Stimulated activated naive CD4-positive, alpha-beta T cell (primary cell): ENCODE data around the gene CADPS.

ENCODE experiments used
- DNase-seq, 6 experiments: peaks; one replicate each; lab custom pipeline; 2025; lab: John Stamatoyannopoulos, UW

The CADPS gene

DNA sequence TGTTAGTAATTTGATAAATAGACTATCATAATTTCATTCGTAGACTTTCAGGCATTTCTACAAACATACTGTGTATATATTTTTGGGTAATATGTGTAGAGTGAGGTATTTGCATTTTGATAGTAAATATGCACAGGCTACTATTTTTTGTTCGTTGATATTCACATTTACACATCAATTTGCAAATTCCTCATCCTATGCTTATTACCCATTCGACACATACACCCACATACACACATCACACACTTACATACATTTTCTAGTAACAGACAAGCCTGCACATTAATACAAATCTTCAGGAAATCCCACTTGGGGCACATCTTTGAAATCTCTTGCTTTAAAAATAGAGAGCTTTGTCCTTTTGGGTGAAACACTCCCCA, 373.9 kb downstream of the CADPS start:
- no peak for DNase-seq

DNA sequence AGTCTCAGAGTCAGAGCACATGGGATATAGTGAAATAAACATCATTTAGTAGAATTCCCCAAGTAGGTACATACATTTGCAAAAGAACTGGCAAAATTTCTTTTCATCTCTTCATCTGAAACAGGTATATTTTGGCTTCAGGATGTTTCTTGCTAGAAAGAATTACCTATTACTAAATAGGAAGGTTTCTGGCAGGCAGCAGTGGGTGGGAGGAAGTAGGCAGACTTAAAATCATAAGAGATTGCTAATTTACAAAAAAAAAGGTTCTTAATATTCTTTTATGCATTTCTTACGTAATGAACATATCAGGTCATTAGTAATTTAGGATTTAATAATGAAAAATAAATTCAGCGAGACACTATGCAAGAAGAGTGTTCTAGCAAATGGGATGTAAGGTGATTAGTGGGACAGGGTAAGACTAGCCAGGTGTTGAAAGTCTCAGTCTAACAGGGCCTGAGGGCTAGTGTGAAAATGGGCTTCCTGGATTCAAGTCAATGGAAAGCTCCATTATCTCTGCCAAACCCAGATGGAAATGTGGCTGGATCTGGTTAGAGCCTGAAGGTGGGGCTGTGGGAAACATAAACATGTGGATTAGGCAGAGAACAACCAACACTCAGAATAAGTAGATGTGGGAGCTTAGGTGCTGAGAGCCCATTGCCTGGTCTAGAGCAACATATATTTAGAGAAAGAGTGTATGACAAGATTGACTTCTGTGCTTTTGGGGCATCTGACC, 374.5 kb downstream of the CADPS start:
- no peak for DNase-seq

DNA sequence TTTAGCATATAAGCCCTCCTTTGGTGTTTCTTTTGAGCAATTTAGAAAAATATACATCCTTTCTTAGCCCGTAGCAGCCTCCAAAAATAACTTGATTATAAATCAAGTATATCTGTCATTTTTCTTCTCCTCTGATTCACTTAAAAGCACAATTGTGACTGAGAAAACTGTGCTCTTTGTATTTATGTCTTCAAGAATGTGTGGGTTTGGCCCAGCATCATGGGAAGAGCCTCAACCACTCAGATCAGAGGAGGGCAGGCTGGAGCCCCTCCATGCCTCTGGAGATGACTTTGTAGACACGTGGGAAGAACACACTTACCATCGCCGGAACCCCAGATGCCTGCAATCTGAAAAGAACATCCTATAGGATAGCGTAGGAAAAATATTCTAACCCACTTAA, 378.1 kb downstream of the CADPS start:
- DNase-seq: no peak

DNA sequence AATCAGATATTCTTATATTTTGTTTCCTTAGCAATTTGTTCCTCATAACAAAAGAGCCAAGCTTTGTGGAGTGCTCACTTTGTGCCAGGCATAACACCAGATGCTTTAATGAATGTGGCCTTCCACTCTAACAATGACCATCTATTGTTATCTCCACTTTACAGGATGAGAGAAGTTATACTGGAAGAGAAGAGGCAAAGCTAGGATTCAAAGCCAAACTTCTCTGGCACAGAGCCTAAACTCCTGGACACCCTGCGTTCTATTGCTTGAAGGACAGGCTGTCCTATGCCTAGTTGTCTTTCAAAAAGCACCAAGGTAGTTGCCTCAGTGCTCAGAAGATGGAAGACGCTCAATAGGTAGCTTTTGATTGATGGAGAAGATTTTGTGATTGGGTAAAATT, 378.7 kb downstream of the CADPS start:
- DNase-seq: no peak

GRCh38 chr3:62493109-62493801, 382.0 kb downstream of the CADPS start:
- no peak for DNase-seq

DNA sequence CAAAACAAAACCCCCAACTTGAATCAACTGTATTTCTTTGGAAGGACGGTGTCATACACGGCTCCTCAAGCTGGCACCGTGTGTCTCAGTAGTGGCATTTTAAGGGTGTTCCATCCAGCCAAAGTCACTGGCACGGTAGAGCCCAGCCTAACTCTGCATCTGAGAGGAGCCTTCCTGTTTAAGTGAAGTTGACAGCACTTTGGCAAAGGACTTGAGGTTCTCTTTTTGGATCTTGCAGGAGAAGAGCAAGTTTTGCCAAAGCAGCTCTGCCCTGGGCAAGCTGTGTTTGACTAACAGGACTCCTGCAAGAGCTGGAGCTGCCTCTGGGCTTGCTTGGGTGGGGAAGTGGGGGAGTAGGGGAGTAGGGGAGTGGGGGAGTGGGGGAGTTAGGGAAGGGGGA, 392.3 kb downstream of the CADPS start:
- no peak for DNase-seq

DNA sequence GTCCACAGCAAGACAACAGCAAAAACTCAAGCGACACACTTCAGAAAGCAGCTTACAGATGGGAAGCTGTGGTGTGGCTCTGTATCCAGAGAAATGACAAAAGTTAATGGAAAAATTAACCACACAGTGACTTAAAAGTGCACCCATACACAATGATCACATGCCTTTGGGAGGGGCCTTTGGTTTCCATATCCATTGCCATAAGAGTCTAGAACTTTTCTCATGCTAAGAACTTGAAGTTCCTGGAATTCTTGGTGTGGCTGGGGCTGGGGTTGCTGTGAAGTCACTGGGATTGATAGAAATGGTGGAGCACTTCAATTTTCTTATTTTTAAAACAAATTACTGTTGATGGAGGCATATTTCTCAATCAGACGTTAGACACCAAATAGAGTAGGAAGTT, 393.3 kb downstream of the CADPS start:
- DNase-seq: no peak

- no peak for DNase-seq
These were observed 395.2 kb downstream of the CADPS start for GRCh38 chr3:62480056-62480455.

DNA sequence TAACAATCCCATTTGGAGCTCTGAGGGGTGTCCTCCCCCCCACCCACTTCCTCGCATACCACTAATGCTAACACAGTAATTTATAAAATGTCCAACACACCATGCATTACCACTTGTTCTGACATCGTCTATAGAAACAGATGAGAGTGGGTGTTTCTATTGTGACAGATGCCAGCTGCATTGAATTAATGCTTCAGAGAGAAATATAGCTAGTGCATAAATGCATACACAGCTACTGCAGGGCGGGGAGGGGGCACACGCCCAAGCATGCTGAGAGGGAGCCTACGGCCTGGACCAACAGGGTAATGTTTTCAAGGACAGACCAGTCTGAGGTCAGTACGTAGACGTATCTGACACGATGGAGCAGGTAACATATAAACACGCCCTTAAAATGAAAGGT, 395.9 kb downstream of the CADPS start:
- no peak for DNase-seq

DNA sequence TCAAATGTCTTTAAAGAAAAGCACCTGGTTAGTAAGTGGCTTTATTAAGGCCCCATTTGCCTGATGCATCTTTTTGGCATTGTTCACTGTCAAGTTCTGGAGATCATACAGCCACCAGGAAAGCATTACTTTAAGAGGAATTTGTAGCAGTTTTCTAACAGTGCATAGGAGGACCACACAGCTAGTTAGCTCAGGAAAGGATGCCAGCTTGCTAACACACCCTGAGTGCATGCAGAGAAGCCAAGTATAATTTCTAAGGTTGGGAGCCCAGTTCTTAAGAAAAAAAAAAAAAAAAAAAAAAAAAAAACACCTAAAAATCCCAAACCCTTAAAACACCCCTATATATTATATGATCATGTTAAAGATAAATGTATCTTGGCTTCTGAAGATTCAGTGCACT, 399.9 kb downstream of the CADPS start:
- DNase-seq: no peak

- no peak for DNase-seq
These were observed 407.1 kb downstream of the CADPS start for GRCh38 chr3:62467966-62468722.

DNA sequence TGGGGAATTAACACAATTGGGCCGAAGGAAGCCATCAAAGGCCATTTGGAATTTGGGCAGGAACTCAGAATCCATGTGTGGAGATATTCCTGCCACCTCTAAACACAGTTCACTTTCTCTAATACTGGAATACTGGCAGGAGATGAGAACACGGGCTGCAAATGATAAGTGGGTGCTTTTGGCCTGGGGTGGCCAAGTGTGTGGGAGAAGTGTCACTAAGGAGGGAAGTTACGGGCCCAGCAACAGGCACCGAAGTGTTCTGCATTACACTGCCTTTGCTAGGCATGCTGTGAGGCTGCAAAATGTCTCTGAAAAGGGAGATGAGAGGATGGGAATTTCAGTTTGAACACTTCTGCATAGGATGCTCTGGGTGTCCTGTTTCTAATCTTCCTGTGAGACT, 412.4 kb downstream of the CADPS start:
- no peak for DNase-seq

DNA sequence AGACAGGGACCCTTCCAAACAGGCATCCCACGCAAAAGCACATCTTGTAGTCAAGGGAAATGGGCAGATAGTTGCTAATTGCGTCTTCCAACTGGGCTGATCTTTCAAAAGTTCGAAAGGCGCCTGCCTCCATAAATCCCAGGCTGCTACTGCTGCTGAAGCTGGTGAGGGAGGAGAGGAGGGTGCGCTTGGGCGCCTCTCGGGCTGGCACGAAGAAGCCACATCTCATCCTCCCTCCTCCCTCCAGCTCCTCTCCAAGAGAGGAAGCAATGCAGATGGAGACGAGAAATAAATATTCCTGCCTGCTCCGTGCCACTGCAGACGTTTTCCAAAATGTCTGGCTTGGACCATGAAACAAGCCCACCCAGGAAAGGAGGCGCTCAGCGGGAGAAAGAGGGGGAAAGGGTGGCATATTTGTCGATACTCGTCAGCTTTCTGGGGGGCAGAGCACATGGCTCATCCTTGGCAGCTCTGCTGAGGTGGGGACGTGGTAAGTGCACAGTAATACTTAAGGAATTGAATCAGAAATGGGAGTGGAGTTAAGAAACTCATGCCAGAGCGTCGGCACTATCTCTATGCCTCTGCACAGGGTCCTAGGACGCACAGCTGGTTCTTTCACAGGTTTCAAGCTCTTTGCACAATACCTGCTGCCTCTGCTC, 413.0 kb downstream of the CADPS start:
- no peak for DNase-seq

DNA sequence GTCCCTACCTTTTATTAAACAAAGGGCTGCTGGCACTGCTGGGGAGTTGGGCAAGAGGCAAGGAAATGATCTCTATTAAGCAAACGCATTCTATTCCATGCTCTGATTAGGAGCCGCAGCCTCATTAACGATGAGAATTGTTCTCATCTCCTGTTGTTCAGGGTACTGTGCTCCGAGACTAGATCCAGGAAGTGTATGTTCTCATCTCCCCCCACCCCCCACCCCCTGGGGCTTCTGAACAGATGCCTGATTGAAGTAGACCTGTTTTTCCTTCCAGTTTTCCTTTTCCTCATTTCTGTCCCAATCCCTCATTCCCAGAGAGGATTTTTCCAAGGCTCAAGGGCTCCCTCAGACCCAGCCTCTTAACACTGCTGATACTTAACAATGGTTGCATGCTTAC, 420.3 kb downstream of the CADPS start:
- no peak for DNase-seq

GRCh38 chr3:62453448-62453847, 421.8 kb downstream of the CADPS start:
- DNase-seq: no peak

GRCh38 chr3:62451211-62451887, 423.9 kb downstream of the CADPS start:
- DNase-seq: no peak

DNA sequence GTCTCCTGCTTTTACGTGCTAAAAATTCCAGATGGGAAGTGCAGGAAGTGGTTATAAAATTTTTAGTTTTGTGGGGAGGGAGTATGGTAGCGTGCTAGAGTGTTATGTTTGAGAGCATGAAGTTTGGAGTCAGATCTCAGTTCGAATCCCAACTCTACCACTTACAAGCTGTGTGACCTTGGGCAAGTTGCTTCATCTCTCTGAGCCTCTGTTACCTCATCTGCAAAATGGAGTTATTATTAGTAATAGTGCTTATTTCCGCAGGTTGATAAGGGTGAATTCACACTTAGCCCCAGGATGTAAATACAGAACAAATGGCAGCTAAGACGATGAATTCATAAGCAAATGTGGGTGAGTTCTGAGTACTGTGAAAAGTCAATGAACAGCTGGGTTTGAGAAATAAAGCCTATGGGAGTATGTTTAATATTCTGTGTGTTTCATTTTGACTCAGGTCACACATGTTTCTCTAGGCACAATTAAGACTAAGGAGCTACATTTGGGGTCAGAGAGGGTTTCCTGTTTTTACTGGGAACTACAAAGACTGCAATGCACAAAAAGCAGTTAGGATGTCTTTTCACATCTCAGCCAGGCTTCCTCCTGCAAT, 428.8 kb downstream of the CADPS start:
- DNase-seq: no peak

GRCh38 chr3:62445275-62445674, 429.9 kb downstream of the CADPS start:
- peak in 2 of 6 experiments; percentile 2 to 4 for DNase-seq

GRCh38 chr3:62439978-62440377, 435.2 kb downstream of the CADPS start:
- no peak for DNase-seq

DNA sequence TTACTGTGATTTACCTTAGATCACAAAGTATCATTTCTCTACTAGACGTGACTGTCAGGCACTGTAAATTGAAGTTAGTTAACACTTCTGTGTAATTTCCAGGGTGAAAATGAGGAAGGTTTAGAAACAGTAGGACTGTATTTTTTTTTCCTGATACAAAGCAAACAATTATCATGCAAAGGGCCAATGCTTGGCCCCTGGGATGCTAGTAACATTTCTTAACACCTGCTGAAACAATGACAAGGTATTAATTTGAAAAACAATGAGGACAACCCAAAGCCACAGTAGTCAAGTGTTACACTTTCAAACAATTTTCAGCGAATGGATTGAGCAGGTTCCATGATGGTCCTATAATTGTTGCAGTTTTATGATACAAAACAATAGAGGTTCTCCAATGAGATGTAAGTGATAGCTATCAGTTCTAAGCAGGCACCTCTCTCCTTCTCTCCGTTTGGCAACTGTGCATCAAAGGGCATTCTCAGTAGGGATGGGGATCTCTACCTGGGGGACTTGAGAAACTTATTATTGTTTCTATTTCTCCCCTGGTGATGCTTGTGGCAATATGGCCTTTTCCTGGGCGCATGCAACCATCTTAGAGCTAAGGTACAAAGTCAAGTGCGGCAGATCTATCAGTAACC, 435.9 kb downstream of the CADPS start:
- DNase-seq: no peak

DNA sequence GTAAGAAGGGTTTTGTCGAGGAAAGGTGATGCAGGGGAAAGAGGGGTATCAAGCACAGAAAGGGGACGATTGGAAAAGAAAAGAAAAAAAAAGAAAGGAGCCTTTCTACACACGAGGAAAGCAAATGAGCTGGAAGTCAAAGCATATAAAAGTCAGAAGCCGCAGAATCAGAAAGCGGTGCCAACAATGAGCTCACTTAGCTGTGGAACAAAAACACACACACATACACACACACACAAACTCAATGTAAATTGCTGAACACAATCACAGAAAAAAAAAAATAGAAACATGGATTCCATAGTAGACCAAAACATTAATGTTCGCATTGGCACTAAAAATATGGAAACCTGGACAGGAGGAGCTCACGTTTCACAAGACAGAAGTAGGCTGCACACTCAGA, 438.4 kb downstream of the CADPS start:
- DNase-seq: no peak
